Ovary (tissue), 9 donors: ENCODE measurements around the gene SLC46A1. TPM values are rescaled to one million over a fixed set of nuclear protein-coding genes. Genes with fewer than 3 reads are reported as not detected.
A peak's percentile ranks its signal among the peaks of the same experiment; 100 is the strongest.

ENCODE experiments used
- DNase-seq, 5 donors: peaks; one replicate each; pipeline ENCODE4 v3.0.0-alpha.2; 2019 to 2020
- H3K27ac ChIP-seq, 2 donors: fragments of 200-600 bp; one replicate each; pipeline versions ENCODE4 v1.5.1 to v1.8.0; 2019 to 2022
- H3K27me3 ChIP-seq: fragments of 200-600 bp; one replicate; pipeline ENCODE4 v1.8.0; 2022
- H3K36me3 ChIP-seq: fragments of 200-600 bp; sonication (generic); one replicate; pipeline ENCODE4 v1.5.1; 2019
- H3K4me1 ChIP-seq: one replicate; pipeline ENCODE4 v1.8.1; 2013; ENCODE audit warnings: mild to moderate bottlenecking, moderate library complexity; ENCODE audit not compliant: insufficient read depth
- H3K4me3 ChIP-seq: fragments of 200-600 bp; sonication (generic); one replicate; pipeline ENCODE4 v1.5.1; 2017
- H3K9me3 ChIP-seq, 2 donors: fragments of 200-600 bp in 1 of 2; sonication (generic) in 1 of 2; one replicate each; pipeline versions ENCODE4 v1.5.1 to v1.8.1; 2013 to 2019; ENCODE audit warnings: mild to moderate bottlenecking in 1 of 2, moderate library complexity in 1 of 2
- EP300 ChIP-seq: sonication (generic); formaldehyde crosslinking; IDR thresholded peaks from one replicate; pipeline ENCODE4 v1.6.1; 2017; ENCODE audit warnings: antibody characterized with exemption
- POLR2A ChIP-seq: fragments of 450-650 bp; IDR thresholded peaks from one replicate; pipeline ENCODE4 v1.6.1; 2017; ENCODE audit warnings: antibody characterized with exemption, mild to moderate bottlenecking, moderate library complexity
- WGBS, 3 donors: extraction: QIAGEN DNeasy Blood & Tissue Kit in 1 of 3; methylation state at CpG; one replicate each; pipeline versions ENCODE4 v1.1.5 to v1.1.7; 2013 to 2017; 5-methylcytosine and 5-hydroxymethylcytosine counted together
- intact Hi-C, 4 donors: fragments of 100-400 bp; cut with DNase I; formaldehyde crosslinking; loops; one replicate each; pipeline versions ENCODE4 v1.11.0 to v1.15.1; 2022 to 2023
- polyA plus RNA-seq, 2 donors: library from polyadenylated mRNA; stranded (reverse); fragments of 200-250 nt in 1 of 2; fragments of 350-450 nt in 1 of 2; fragmentation: Illumina TruSeq in 1 of 2; extraction: RNeasy Lipid Tissue Mini Kit (QIAGEN cat#74804) in 1 of 2; gene quantifications; one replicate each; pipeline ENCODE4 v1.2.3, GENCODE V29; 2013 to 2014
- total RNA-seq, 7 donors: library from RNA; depleted of rRNA in 2 of 7; stranded (reverse); fragments of >200 nt in 2 of 7; fragmentation: NEBNext Ultra II Directional in 3 of 7; extraction: Animal tissue kit (Norgen Biotek cat#: 25700) in 3 of 7; gene quantifications; one replicate each; pipeline versions ENCODE4 v1.1.0 to v1.2.4, GENCODE V29; 2016 to 2023
- TF ChIP-seq, protein P1 (sequence below), 3 donors: fragments of 450-650 bp in 2 of 3; fragments of 200-600 bp in 1 of 3; IDR thresholded peaks; one replicate each; pipeline versions ENCODE4 v1.5.1 to v1.8.0; 2016 to 2022; ENCODE audit warnings: antibody characterized with exemption in 3 of 3, mild to moderate bottlenecking in 1 of 3
- donor health status: DM: no; HTN: no; CAD: no; lungs with moderate emphysema.
- donor health status: DM: no; HTN: no; CAD: no.
- donor health status: Bipolar disorder and iron deficiency.
- donor health status: DM: yes; HTN: yes; CAD: no.
- donor health status: DM: no; HTN: no; CAD: no.
- donor health status: DM: yes; HTN: yes; CAD: no.

SLC46A1 gene
- total and polyA plus RNA-seq, 9 donors: 4.0 to 32.2 (median 12.2) TPM

DNA sequence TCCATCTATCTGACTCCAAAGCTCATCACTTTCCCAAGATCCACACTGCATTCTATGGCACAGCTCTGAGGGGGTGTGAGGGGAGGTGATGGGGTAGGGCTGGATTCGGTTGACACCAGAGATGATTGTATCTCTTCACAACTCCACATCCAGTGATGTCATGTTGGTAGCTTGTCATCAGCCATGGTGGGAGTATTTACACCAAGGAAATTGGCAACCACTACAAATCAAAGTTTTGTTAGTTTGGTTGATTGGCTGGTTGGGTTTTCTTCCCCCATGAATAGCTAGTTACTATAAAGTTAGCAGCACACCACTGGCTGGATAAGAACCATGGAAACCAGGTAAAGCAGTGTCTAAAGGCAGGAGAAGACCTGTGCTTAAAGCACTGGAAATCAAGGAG is 15.0 kb downstream of the SLC46A1 start:
- Histone ChIP-seq H3K4me1 (no peaks in the 10 kb centered on the region), H3K36me3 (no peaks in the 10 kb centered on the region), H3K9me3 (no peaks in the 10 kb centered on the region), H3K27ac (no peak overlapping the region), H3K4me3 (no peak overlapping the region), H3K27me3 (no peaks in the 10 kb centered on the region)
- peak in 1 of 5 donors; percentile 3 for DNase-seq
- TF ChIP-seq EP300: no peak
- no peak for TF ChIP-seq POLR2A
- TF ChIP-seq, protein P1, sequence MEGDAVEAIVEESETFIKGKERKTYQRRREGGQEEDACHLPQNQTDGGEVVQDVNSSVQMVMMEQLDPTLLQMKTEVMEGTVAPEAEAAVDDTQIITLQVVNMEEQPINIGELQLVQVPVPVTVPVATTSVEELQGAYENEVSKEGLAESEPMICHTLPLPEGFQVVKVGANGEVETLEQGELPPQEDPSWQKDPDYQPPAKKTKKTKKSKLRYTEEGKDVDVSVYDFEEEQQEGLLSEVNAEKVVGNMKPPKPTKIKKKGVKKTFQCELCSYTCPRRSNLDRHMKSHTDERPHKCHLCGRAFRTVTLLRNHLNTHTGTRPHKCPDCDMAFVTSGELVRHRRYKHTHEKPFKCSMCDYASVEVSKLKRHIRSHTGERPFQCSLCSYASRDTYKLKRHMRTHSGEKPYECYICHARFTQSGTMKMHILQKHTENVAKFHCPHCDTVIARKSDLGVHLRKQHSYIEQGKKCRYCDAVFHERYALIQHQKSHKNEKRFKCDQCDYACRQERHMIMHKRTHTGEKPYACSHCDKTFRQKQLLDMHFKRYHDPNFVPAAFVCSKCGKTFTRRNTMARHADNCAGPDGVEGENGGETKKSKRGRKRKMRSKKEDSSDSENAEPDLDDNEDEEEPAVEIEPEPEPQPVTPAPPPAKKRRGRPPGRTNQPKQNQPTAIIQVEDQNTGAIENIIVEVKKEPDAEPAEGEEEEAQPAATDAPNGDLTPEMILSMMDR (IDR thresholded peaks at IDR 0.05): no peak
- intact Hi-C loops: no loop called here
- WGBS, 3 donors: 84 to 90% (median 90%) methylated on average over 1 of the region's 1 CpG

DNA sequence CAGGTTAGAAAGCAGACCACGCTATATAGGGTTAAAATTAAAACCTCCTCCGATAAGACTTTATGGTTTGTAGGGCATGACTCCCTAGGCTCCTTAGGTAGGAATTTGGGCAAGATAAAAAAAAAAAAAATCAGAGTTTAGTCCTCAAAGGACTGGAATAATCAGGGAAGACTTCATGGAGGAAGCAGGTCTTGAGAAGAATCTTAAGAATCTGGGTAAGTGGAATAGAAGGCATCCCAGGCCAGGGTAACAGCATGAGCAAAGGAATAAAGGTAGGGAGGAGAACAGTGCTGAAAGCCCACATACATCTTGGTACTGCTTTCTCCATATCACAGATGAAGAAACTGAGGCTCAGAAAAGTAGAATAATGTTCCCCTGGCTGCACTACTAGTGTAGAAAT is 15.4 kb downstream of the SLC46A1 start:
- no peaks in the 10 kb centered on the region for H3K27me3 ChIP-seq
- TF ChIP-seq POLR2A (no peak), EP300 (no peak)
- TF ChIP-seq, protein P1 (IDR thresholded peaks at IDR 0.05): no peak
- H3K4me1 ChIP-seq: no peaks in the 10 kb centered on the region
- no peaks in the 10 kb centered on the region for H3K36me3 ChIP-seq
- intact Hi-C loops: no loop called here
- WGBS, 3 donors: 92 to 96% (median 95%) methylated on average over 2 of the region's 2 CpGs
- no peak overlapping the region for H3K4me3 ChIP-seq
- no peak overlapping the region for H3K27ac ChIP-seq
- H3K9me3 ChIP-seq: no peaks in the 10 kb centered on the region
- DNase-seq: no peak

DNA sequence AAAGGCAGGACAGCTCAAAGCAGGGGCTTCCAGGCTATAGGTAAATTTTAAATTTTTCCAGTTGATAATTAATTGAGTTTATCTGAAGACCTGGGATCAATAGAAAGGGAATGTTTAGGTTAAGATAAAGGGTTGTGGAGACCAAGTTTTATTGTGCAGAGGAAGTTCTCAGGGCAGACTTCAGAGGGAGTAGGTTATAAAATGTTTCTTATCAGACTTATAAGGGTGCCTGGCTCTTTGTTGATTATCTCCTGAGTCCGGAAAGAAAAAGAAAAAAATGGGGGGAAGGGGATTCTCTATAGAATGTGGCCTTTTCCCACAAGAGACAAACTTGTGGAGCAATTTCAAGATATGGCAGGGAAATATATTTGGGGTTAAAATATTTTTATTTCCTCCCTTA is 15.9 kb downstream of the SLC46A1 start:
- DNase-seq: no peak
- TF ChIP-seq, protein P1 (IDR thresholded peaks at IDR 0.05): no peak
- TF ChIP-seq EP300: no peak
- TF ChIP-seq POLR2A: no peak
- Histone ChIP-seq H3K36me3 (no peaks in the 10 kb centered on the region), H3K9me3 (no peaks in the 10 kb centered on the region), H3K27ac (no peak overlapping the region), H3K4me1 (no peaks in the 10 kb centered on the region), H3K4me3 (no peak overlapping the region), H3K27me3 (no peaks in the 10 kb centered on the region)
- 73 to 85% (median 82%) methylated on average over 1 of the region's 1 CpG for WGBS, 3 donors
- intact Hi-C loops: no loop called here

DNA sequence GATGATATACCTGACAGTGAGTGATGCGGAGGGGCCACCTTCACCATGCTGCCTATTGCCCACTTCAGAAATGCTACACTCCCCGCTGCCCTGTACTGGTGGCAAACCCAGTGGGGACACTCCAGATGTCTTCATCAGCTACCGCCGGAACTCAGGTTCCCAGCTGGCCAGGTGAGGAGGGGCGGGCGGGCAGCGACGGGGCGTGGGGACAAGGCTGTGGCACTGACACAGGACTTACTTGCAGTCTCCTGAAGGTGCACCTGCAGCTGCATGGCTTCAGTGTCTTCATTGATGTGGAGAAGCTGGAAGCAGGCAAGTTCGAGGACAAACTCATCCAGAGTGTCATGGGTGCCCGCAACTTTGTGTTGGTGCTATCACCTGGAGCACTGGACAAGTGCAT is 17.9 kb downstream of the SLC46A1 start:
- TF ChIP-seq, protein P1 (IDR thresholded peaks at IDR 0.05): no peak
- TF ChIP-seq POLR2A (no peak), EP300 (no peak)
- peak in 1 of 5 donors; percentile 22 for DNase-seq
- Histone ChIP-seq H3K27me3 (no peaks in the 10 kb centered on the region), H3K27ac (no peak overlapping the region), H3K36me3 (no peaks in the 10 kb centered on the region), H3K4me1 (no peaks in the 10 kb centered on the region), H3K9me3 (no peaks in the 10 kb centered on the region), H3K4me3 (no peak overlapping the region)
- 91 to 97% (median 94%) methylated on average over 11 of the region's 11 CpGs for WGBS, 3 donors
- intact Hi-C loops: no loop called here

DNA sequence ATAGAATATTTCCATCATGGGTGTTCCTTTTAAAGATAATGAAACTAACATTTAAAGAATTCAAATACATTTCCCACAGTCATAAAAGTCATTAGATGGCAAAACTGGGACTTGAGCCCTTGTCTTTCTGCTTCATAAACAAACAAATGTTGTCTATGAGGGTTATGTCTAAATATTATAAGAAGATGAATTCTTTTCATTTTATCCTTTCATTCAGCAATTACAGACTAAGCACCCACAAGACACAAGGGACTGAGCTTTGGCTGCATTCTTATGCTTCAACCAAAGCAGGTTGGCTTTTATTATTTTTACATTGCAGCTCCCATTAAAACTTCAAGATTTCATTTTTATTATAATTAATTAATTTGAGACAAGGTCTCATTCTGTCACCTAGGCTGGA is 19.6 kb downstream of the SLC46A1 start:
- no peaks in the 10 kb centered on the region for H3K27me3 ChIP-seq
- no peaks in the 10 kb centered on the region for H3K9me3 ChIP-seq
- no peak for DNase-seq
- no peak for TF ChIP-seq POLR2A
- TF ChIP-seq, protein P1 (IDR thresholded peaks at IDR 0.05): no peak
- no peak for TF ChIP-seq EP300
- H3K36me3 ChIP-seq: no peaks in the 10 kb centered on the region
- H3K4me1 ChIP-seq: no peaks in the 10 kb centered on the region
- no peak overlapping the region for H3K27ac ChIP-seq
- H3K4me3 ChIP-seq: no peak overlapping the region
- intact Hi-C loops: no loop called here
